ENCODE data around the gene RPS15A. TPM values are rescaled to one million over a fixed set of nuclear protein-coding genes. Genes with fewer than 3 reads are reported as not detected.
"Not testable (repeated sequence)": the region's sequence is repeated elsewhere in the genome, so short reads cannot be mapped to it uniquely, and the experiment has no call there.

Gene RPS15A
- total RNA-seq, 2 donors from 2014 or later = 829 to 900 TPM

DNA sequence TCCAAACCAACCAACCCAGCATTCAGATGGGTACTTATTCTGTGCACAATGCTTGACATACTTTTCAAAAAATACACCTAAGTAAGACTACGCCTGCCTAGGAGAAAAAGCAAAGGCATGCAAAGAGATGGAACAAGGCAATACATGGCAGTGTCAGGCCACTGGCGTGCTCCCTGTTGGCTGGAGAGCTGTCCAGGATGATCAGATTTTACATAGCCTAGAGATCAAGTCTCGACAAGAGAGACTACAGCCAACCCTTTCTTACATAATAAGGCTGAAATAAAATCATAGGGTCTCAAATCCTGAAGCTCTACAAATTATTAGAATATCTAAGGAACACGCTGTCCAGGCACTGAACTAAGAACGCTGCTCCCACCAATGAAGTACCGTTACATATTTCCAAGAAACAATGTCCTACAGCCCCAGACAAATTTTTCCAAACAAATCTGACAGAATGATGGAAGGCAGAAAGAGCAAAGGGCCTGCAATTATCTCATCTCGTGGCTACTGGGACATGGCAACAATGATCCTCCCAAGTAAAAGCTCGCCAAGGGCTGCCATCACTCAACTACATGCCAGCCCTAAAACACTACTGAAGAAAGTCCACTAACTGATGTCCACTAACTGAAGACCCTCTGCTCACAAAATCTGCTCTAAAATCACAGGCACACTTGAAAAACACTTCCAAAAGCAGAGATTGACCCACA is 5.1 kb downstream of the RPS15A start:
- peaks cover 46% of the 10 kb centered on the region for H3K36me3 ChIP-seq

DNA sequence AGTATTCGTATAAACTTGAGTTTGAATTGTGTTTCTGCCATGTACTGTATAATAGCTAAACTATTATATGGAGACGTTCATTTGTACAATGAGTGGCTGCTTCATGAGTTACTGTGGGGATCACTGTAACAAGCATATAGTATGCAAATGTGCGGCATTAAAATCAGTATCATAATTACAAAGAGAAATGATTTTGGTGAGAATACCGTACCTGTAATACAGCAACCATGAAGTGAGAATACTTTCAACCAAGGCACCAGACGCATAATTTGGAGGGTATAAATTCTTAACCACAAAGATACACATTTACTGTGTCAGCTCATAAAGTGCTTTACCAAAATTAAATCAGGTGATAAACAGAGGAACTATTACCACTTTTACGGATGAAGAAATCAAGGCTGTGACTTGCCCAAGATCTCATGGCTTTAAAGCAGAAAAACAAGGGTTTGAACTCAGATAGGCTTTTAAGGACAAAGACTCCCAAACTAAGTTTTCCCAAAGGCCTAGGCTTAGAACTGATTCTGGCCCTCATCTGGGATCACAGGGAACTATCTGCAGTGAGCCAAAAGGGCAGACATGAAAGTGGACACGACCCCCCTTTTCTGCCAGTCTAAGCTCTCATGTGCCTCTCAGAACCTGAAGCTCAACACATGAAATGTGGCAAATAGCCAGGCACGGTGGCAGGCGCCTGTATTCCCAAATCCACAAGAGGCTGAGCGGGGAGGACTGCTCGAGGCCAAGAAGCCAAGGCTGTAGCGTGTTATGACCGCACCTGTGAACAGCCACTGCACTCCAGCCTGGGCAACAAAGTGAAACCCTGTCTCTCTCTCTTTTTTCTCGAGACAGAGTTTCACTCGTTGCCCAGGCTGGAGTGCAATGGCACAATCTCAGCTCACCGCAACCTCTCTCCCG is 6.4 kb downstream of the RPS15A start:
- no peak overlapping the region for H3K27ac ChIP-seq
- no peak for ATAC-seq (ENCODE audit: insufficient number of reproducible peaks, low FRiP score, low read depth)
- H3K4me1 ChIP-seq (ENCODE audit: control insufficient read depth in 1 of 2, low read depth in 2 of 2) = peaks cover 24 to 26% of the 10 kb centered on the region in 2 donors
- no peak for DNase-seq (ENCODE audit: low spot score)
- peaks cover 46% of the 10 kb centered on the region for H3K36me3 ChIP-seq
- no peaks in the 10 kb centered on the region for H3K27me3 ChIP-seq (replicated peaks; ENCODE audit: insufficient read depth)
- H3K9me3 ChIP-seq = no peaks in the 10 kb centered on the region
- H3K4me3 ChIP-seq = no peak overlapping the region
- TF ChIP-seq, protein P1, sequence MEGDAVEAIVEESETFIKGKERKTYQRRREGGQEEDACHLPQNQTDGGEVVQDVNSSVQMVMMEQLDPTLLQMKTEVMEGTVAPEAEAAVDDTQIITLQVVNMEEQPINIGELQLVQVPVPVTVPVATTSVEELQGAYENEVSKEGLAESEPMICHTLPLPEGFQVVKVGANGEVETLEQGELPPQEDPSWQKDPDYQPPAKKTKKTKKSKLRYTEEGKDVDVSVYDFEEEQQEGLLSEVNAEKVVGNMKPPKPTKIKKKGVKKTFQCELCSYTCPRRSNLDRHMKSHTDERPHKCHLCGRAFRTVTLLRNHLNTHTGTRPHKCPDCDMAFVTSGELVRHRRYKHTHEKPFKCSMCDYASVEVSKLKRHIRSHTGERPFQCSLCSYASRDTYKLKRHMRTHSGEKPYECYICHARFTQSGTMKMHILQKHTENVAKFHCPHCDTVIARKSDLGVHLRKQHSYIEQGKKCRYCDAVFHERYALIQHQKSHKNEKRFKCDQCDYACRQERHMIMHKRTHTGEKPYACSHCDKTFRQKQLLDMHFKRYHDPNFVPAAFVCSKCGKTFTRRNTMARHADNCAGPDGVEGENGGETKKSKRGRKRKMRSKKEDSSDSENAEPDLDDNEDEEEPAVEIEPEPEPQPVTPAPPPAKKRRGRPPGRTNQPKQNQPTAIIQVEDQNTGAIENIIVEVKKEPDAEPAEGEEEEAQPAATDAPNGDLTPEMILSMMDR (IDR thresholded peaks at IDR 0.05) = no peak

More for the DNA sequence above, 5.1 kb downstream of the RPS15A start:
- Histone ChIP-seq H3K9me3 (no peaks in the 10 kb centered on the region), H3K4me3 (no peak overlapping the region), H3K27ac (no peak overlapping the region), H3K4me1 (ENCODE audit: control insufficient read depth in 1 of 2, low read depth in 2 of 2) (peaks cover 31 to 32% of the 10 kb centered on the region in 2 donors), H3K27me3 (replicated peaks; ENCODE audit: insufficient read depth) (no peaks in the 10 kb centered on the region)
- no peak for ATAC-seq (ENCODE audit: insufficient number of reproducible peaks, low FRiP score, low read depth)
- TF ChIP-seq, protein P1 (IDR thresholded peaks at IDR 0.05) = no peak
- DNase-seq (ENCODE audit: low spot score) = no peak

DNA sequence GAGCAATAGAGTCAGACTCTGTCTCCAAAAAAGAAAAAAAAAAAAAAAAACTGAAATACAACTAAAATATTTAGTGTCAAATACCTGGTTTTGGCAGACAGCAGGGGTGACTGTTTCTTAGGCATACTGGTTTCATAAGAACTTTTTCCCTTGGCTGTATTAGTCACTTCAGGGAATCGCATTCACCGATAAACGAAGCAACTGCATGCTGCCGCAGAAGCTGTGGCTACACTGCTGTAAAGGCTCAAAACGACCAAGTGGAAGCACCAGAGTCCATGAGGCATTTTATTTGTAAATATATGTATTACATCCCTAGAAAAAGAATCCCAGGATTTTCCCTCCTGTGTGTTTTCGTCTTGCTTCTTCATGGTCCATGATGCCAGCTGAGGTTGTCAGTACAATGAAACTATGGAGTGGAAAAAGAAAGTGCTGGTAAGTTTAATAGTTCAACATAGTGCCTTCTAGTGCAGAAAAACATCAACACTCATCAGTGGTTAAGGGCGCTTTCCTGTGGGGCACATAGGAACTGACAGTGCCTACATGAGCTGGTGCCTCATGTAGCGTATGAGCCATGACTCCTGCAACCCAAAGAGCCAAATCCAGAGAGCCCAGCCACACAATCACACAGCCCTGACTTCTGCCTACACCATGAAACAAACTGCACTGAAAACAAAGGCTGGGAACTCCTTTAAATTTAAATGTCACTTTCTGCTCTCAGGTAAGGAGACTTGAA is 7.3 kb downstream of the RPS15A start:
- H3K4me3 ChIP-seq = no peak overlapping the region
- no peaks in the 10 kb centered on the region for H3K27me3 ChIP-seq (replicated peaks; ENCODE audit: insufficient read depth)
- TF ChIP-seq, protein P1 (IDR thresholded peaks at IDR 0.05) = no peak
- H3K27ac ChIP-seq = no peak overlapping the region
- peaks cover 16 to 17% of the 10 kb centered on the region in 2 donors for H3K4me1 ChIP-seq (ENCODE audit: control insufficient read depth in 1 of 2, low read depth in 2 of 2)
- no peak for ATAC-seq (ENCODE audit: insufficient number of reproducible peaks, low FRiP score, low read depth)
- no peaks in the 10 kb centered on the region for H3K9me3 ChIP-seq
- peaks cover 42% of the 10 kb centered on the region for H3K36me3 ChIP-seq
- no peak for DNase-seq (ENCODE audit: low spot score)

DNA sequence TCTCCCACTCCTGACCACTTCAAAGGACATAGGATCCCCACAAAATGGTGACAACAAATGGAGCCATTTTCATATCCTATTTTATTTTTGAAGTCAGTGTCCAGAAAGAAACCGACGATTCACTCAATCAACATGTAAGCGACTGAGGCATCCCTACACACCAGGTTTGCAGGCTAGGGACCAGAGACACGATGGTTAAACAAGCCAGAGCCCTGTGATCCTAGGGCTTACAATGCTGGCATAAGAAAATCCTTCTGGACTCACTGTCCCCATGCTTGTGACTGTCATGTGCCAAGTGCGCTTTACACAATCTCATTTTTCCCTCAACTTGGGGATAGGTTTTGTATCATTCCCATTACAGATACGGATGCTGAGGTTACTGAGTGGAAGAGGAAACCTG is 8.9 kb downstream of the RPS15A start:
- not testable (repeated sequence) for DNase-seq (ENCODE audit: low spot score); H3K27ac ChIP-seq; ATAC-seq (ENCODE audit: insufficient number of reproducible peaks, low FRiP score, low read depth); H3K4me3 ChIP-seq; H3K27me3 ChIP-seq (replicated peaks; ENCODE audit: insufficient read depth); H3K4me1 ChIP-seq (ENCODE audit: control insufficient read depth in 1 of 2, low read depth in 2 of 2); H3K9me3 ChIP-seq
- peaks cover 33% of the 10 kb centered on the region for H3K36me3 ChIP-seq

DNA sequence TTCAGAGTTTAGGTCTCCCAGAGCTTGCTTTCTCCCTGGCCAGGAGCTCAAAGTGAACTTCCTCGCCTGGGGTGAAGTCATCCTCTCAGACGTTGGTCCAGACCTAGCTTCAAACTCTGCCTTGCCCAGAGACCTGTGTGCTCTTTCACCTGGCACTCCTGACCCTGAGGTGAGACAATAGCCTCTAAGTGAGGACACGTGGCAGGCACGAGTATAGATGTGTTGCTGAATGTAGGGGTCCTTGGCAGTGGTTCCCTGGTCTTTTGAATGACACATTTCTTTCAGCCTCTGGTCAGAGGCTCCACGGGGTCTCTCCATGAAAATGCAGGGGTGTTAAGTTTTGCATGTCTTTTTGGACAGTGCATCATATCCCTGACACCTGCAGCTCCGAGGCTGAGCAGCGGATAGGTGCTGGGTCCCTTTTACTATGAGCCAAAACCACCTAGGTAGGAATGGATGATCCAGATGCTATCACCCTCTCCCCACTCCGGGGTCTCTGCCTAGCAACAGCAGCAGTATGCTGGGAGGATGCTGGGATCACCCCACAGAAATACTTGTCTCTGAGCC is 9.6 kb downstream of the RPS15A start:
- peaks cover 32% of the 10 kb centered on the region for H3K36me3 ChIP-seq
- H3K4me3 ChIP-seq; H3K27ac ChIP-seq; H3K9me3 ChIP-seq; ATAC-seq (ENCODE audit: insufficient number of reproducible peaks, low FRiP score, low read depth); H3K4me1 ChIP-seq (ENCODE audit: control insufficient read depth in 1 of 2, low read depth in 2 of 2); DNase-seq (ENCODE audit: low spot score); H3K27me3 ChIP-seq (replicated peaks; ENCODE audit: insufficient read depth): not testable (repeated sequence)

DNA sequence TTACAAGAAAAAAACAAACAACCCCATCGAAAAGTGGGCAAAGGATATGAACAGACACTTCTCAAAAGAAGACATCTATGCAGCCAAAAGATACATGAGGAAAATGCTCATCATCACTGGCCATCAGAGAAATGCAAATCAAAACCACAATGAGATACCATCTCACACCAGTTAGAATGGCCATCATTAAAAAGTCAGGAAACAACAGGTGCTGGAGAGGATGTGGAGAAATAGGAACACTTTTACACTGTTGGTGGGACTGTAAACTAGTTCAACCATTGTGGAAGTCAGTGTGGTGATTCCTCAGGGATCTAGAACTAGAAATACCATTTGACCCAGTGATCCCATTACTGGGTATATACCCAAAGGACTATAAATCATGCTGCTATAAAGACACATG is 12.5 kb downstream of the RPS15A start:
- not testable (repeated sequence) for H3K4me3 ChIP-seq; ATAC-seq (ENCODE audit: insufficient number of reproducible peaks, low FRiP score, low read depth); H3K27me3 ChIP-seq (replicated peaks; ENCODE audit: insufficient read depth); H3K27ac ChIP-seq; DNase-seq (ENCODE audit: low spot score); H3K9me3 ChIP-seq; H3K4me1 ChIP-seq (ENCODE audit: control insufficient read depth in 1 of 2, low read depth in 2 of 2); H3K36me3 ChIP-seq

DNA sequence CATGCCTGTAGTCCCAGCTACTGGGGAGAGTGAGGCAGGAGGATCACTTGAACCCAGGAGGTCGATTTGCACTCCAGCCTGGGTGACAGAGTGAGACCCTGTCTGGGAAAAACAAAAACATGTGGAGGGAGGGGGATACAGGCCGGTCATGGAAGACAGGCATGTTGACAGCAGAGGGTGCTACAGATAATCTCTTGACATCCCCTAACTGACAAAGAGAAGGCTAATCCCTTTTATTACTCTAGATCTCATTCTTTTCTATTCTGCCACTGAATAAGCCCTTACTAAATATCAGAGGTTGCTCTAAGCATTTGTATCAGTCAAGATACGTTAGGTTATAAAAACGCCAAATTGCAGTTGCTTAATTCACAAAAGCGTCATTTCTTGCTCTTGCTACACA is 13.8 kb downstream of the RPS15A start:
- not testable (repeated sequence) for H3K27ac ChIP-seq; H3K4me1 ChIP-seq (ENCODE audit: control insufficient read depth in 1 of 2, low read depth in 2 of 2); H3K9me3 ChIP-seq; H3K27me3 ChIP-seq (replicated peaks; ENCODE audit: insufficient read depth); ATAC-seq (ENCODE audit: insufficient number of reproducible peaks, low FRiP score, low read depth); DNase-seq (ENCODE audit: low spot score); H3K36me3 ChIP-seq; H3K4me3 ChIP-seq

DNA sequence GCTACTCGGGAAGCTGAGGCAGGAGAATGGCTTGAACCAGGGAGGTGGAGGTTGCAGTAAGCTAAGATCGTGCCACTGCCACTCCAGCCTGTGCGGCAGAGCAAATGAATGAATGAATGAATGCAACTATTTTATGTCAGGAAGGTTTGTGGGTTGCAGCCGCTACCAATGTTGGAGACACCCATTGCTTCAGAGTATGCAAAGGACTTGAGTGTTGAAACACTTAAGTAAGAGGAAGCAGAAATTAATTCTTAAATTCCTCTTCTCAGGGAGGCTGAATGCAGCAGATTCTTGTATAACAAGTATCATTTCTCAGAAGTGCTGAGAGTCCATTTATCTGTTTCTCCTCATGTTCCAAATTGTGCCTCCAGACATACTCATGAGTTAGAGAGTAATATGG is 15.5 kb downstream of the RPS15A start:
- H3K36me3 ChIP-seq; ATAC-seq (ENCODE audit: insufficient number of reproducible peaks, low FRiP score, low read depth); H3K27ac ChIP-seq; H3K4me1 ChIP-seq (ENCODE audit: control insufficient read depth in 1 of 2, low read depth in 2 of 2); DNase-seq (ENCODE audit: low spot score); H3K4me3 ChIP-seq; H3K9me3 ChIP-seq; H3K27me3 ChIP-seq (replicated peaks; ENCODE audit: insufficient read depth): not testable (repeated sequence)

DNA sequence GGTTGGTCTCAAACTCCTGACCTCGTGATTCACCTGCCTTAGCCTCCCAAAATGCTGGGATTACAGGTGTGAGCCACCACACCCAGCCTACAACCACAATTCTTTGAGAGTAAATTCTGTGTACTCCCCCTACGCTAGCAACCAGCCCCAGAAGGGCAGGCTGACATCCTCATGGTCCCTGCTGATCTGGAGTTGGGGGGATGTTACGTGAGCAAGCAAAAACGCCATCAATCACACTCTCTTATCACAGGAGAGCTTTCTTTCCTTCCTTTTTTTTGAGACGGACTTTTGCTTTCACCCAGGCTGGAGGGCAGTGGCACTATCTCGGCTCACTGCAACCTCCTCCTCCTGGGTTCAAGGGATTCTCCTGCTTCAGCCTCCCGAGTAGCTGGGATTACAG is 18.0 kb downstream of the RPS15A start:
- H3K27ac ChIP-seq; H3K9me3 ChIP-seq; H3K4me3 ChIP-seq; H3K4me1 ChIP-seq (ENCODE audit: control insufficient read depth in 1 of 2, low read depth in 2 of 2); H3K27me3 ChIP-seq (replicated peaks; ENCODE audit: insufficient read depth); ATAC-seq (ENCODE audit: insufficient number of reproducible peaks, low FRiP score, low read depth); DNase-seq (ENCODE audit: low spot score); H3K36me3 ChIP-seq: not testable (repeated sequence)
